HG03064 (cell line): Measurements from ENCODE around the gene CAMTA1.

Experiments
- ATAC-seq: cut with Tn5 transposase; IDR thresholded peaks from one replicate; pipeline ENCODE4 v1.9.1; 2021; ENCODE audit warnings: low read depth; ENCODE audit not compliant: unreplicated experiment

CAMTA1 gene

GRCh38 chr1:6953907-6954364, 168.7 kb downstream of the CAMTA1 start:
- ATAC-seq, result no peak

GRCh38 chr1:6954591-6954990, 169.3 kb downstream of the CAMTA1 start:
- no peak for ATAC-seq

GRCh38 chr1:6955357-6956094, 170.3 kb downstream of the CAMTA1 start:
- ATAC-seq, result no peak

GRCh38 chr1:6956488-6957159, 171.4 kb downstream of the CAMTA1 start:
- no peak for ATAC-seq

GRCh38 chr1:6957341-6957740, 172.1 kb downstream of the CAMTA1 start:
- ATAC-seq, result no peak

- ATAC-seq, result no peak
Observed at GRCh38 chr1:6958407-6959030, 173.3 kb downstream of the CAMTA1 start.

- ATAC-seq, result no peak
Observed at GRCh38 chr1:6959491-6959890, 174.2 kb downstream of the CAMTA1 start.

- no peak for ATAC-seq
Observed at GRCh38 chr1:6960291-6960811, 175.1 kb downstream of the CAMTA1 start.

GRCh38 chr1:6960860-6961259, 175.6 kb downstream of the CAMTA1 start:
- ATAC-seq, result no peak

- no peak for ATAC-seq
Observed at GRCh38 chr1:6961289-6961688, 176.0 kb downstream of the CAMTA1 start.

GRCh38 chr1:6961905-6962477, 176.7 kb downstream of the CAMTA1 start:
- no peak for ATAC-seq

GRCh38 chr1:6962478-6962995, 177.3 kb downstream of the CAMTA1 start:
- no peak for ATAC-seq

- ATAC-seq, result no peak
Observed at GRCh38 chr1:6962996-6963911, 178.0 kb downstream of the CAMTA1 start.

- no peak for ATAC-seq
Observed at GRCh38 chr1:6963912-6964307, 178.7 kb downstream of the CAMTA1 start.

- ATAC-seq, result no peak
Observed at GRCh38 chr1:6965083-6965934, 180.1 kb downstream of the CAMTA1 start.

GRCh38 chr1:6965935-6966241, 180.6 kb downstream of the CAMTA1 start:
- ATAC-seq, result no peak

- ATAC-seq, result no peak
Observed at GRCh38 chr1:6966326-6966725, 181.1 kb downstream of the CAMTA1 start.

- ATAC-seq, result no peak
Observed at GRCh38 chr1:6967431-6968111, 182.3 kb downstream of the CAMTA1 start.

- no peak for ATAC-seq
Observed at GRCh38 chr1:6969106-6969505, 183.9 kb downstream of the CAMTA1 start.
